ENCODE results near the gene QSOX2. TPM values are rescaled to one million over a fixed set of nuclear protein-coding genes. Genes with fewer than 3 reads are reported as not detected.

The QSOX2 gene
- total RNA-seq, 1 donor from 2014 or later = 24.1 TPM

GRCh38 chr9:136292591-136293448 is 47.2 kb upstream of the QSOX2 start:
- H3K27ac Mint-ChIP-seq = peak overlapping the region; percentile 33
- no peaks in the 10 kb centered on the region for H3K27me3 Mint-ChIP-seq
- H3K4me1 Mint-ChIP-seq (ENCODE audit: low read depth) = peaks cover 18% of the 10 kb centered on the region
- H3K36me3 Mint-ChIP-seq (ENCODE audit: insufficient read depth) = no peaks in the 10 kb centered on the region
- no peak for DNase-seq (ENCODE audit: low spot score, unreplicated experiment)
- H3K9me3 Mint-ChIP-seq (ENCODE audit: low read depth) = no peaks in the 10 kb centered on the region
- H3K4me3 Mint-ChIP-seq (ENCODE audit: low read depth) = no peak overlapping the region
- TF ChIP-seq, protein P1, sequence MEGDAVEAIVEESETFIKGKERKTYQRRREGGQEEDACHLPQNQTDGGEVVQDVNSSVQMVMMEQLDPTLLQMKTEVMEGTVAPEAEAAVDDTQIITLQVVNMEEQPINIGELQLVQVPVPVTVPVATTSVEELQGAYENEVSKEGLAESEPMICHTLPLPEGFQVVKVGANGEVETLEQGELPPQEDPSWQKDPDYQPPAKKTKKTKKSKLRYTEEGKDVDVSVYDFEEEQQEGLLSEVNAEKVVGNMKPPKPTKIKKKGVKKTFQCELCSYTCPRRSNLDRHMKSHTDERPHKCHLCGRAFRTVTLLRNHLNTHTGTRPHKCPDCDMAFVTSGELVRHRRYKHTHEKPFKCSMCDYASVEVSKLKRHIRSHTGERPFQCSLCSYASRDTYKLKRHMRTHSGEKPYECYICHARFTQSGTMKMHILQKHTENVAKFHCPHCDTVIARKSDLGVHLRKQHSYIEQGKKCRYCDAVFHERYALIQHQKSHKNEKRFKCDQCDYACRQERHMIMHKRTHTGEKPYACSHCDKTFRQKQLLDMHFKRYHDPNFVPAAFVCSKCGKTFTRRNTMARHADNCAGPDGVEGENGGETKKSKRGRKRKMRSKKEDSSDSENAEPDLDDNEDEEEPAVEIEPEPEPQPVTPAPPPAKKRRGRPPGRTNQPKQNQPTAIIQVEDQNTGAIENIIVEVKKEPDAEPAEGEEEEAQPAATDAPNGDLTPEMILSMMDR (IDR thresholded peaks at IDR 0.05; ENCODE audit: unreplicated experiment) = no peak

DNA sequence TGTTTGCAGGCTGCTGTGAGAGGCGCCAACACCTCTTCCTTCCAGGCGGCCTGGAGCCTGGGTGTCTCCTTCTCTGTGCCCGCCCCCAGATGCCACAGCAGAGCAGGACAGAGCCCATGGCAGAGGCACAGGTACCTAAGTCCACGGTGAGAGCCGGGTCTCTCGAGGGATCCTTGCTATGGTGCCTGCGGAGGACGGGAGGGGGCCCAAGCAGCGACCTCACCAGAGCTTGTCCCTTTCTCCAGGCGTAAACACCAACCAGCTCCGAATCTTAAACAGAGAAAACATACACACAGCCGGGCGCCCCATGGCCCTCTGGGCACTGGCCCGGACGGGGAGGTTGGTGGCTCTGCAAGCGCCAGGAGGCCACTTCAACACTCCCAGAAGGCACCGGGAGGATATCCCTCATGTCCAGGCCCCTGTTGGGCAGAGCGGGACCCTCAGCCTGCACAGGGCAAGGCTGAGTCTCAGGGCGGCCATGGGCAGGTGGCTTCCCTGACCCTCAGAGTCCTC is 46.5 kb upstream of the QSOX2 start:
- Mint-ChIP-seq H3K4me1 (ENCODE audit: low read depth) (peaks cover 13% of the 10 kb centered on the region), H3K4me3 (ENCODE audit: low read depth) (no peak overlapping the region), H3K27ac (no peak overlapping the region), H3K9me3 (ENCODE audit: low read depth) (no peaks in the 10 kb centered on the region), H3K27me3 (peaks cover 6% of the 10 kb centered on the region), H3K36me3 (ENCODE audit: insufficient read depth) (no peaks in the 10 kb centered on the region)
- no peak for DNase-seq (ENCODE audit: low spot score, unreplicated experiment)
- TF ChIP-seq, protein P1 (IDR thresholded peaks at IDR 0.05; ENCODE audit: unreplicated experiment) = no peak

- Mint-ChIP-seq H3K4me3 (ENCODE audit: low read depth) (no peak overlapping the region), H3K4me1 (ENCODE audit: low read depth) (peaks cover 8% of the 10 kb centered on the region), H3K27ac (no peak overlapping the region), H3K36me3 (ENCODE audit: insufficient read depth) (no peaks in the 10 kb centered on the region), H3K27me3 (peaks cover 9% of the 10 kb centered on the region), H3K9me3 (ENCODE audit: low read depth) (no peaks in the 10 kb centered on the region)
- TF ChIP-seq, protein P1 (IDR thresholded peaks at IDR 0.05; ENCODE audit: unreplicated experiment) = no peak
- DNase-seq (ENCODE audit: low spot score, unreplicated experiment) = no peak
Observed at GRCh38 chr9:136291306-136292025, 45.9 kb upstream of the QSOX2 start.

GRCh38 chr9:136290508-136291000 is 44.9 kb upstream of the QSOX2 start:
- H3K4me3 Mint-ChIP-seq (ENCODE audit: low read depth) = no peak overlapping the region
- H3K9me3 Mint-ChIP-seq (ENCODE audit: low read depth) = no peaks in the 10 kb centered on the region
- no peaks in the 10 kb centered on the region for H3K36me3 Mint-ChIP-seq (ENCODE audit: insufficient read depth)
- H3K27me3 Mint-ChIP-seq = peaks cover 9% of the 10 kb centered on the region
- TF ChIP-seq, protein P1 (IDR thresholded peaks at IDR 0.05; ENCODE audit: unreplicated experiment) = no peak
- H3K27ac Mint-ChIP-seq = no peak overlapping the region
- peaks cover 5% of the 10 kb centered on the region for H3K4me1 Mint-ChIP-seq (ENCODE audit: low read depth)
- DNase-seq (ENCODE audit: low spot score, unreplicated experiment) = no peak

All from progenitor cell of endocrine pancreas (in vitro differentiated cells).